GM23338 (cell line): ENCODE data around the gene IRX2. TPM values are rescaled to one million over a fixed set of nuclear protein-coding genes. Genes with fewer than 3 reads are reported as not detected.

ENCODE experiments used
- ATAC-seq: fragments of 200-7000 bp; cut with Tn5 transposase; 3 replicates; pipeline ENCODE4 v1.9.1; 2020
- DNase-seq: peaks from one replicate; pipeline ENCODE4 v3.0.0-alpha.2; 2015; ENCODE audit warnings: low spot score
- H2AFZ ChIP-seq: fragments of 200-600 bp; sonication (generic); 2 replicates; pipeline ENCODE4 v1.8.0; 2016; ENCODE audit warnings: antibody characterized with exemption, mild to moderate bottlenecking, moderate library complexity
- H3F3A ChIP-seq: fragments of 200-600 bp; sonication (generic); replicated peaks from 2 replicates; pipeline ENCODE4 v1.8.0; 2017; ENCODE audit warnings: antibody characterized with exemption, mixed run types, low read depth
- H3K27ac ChIP-seq: fragments of 200-600 bp; sonication (generic); 2 replicates; pipeline ENCODE4 v1.6.1; 2016; ENCODE audit warnings: low read depth
- H3K27me3 ChIP-seq: fragments of 200-600 bp; sonication (generic); 2 replicates; pipeline ENCODE4 v1.8.0; 2016; ENCODE audit warnings: mild to moderate bottlenecking, mixed run types, moderate library complexity; ENCODE audit not compliant: insufficient read depth
- H3K36me3 ChIP-seq: fragments of 200-600 bp; sonication (generic); 2 replicates; pipeline ENCODE4 v1.8.0; 2016; ENCODE audit warnings: mild to moderate bottlenecking; ENCODE audit not compliant: insufficient read depth
- H3K4me1 ChIP-seq: fragments of 200-600 bp; sonication (generic); 2 replicates; pipeline ENCODE4 v1.8.0; 2016; ENCODE audit warnings: mild to moderate bottlenecking, moderate library complexity; ENCODE audit not compliant: insufficient read depth
- H3K4me2 ChIP-seq: fragments of 200-600 bp; sonication (generic); 2 replicates; pipeline ENCODE4 v1.7.1; 2017; ENCODE audit warnings: mixed run types
- H3K4me3 ChIP-seq: fragments of 200-600 bp; sonication (generic); 2 replicates; pipeline ENCODE4 v1.6.1; 2016; ENCODE audit warnings: mixed run types
- H3K79me2 ChIP-seq: fragments of 200-600 bp; sonication (generic); replicated peaks from 2 replicates; pipeline ENCODE4 v1.8.0; 2017; ENCODE audit warnings: mild to moderate bottlenecking; ENCODE audit not compliant: insufficient read depth
- H3K9me2 ChIP-seq: fragments of 200-600 bp; sonication (generic); 2 replicates; pipeline ENCODE4 v1.8.0; 2017; ENCODE audit not compliant: insufficient read depth
- H4K20me1 ChIP-seq: fragments of 200-600 bp; sonication (generic); replicated peaks from 2 replicates; pipeline ENCODE4 v1.8.0; 2017; ENCODE audit warnings: mild to moderate bottlenecking; ENCODE audit not compliant: insufficient read depth
- H3K27ac Mint-ChIP-seq: 2 replicates; pipeline ENCODE4 v1.8.0; 2020; ENCODE audit warnings: inconsistent platforms, mild to moderate bottlenecking, moderate library complexity, mixed read lengths
- H3K27me3 Mint-ChIP-seq: 3 replicates; pipeline ENCODE4 v1.8.0; 2022; ENCODE audit warnings: low read depth, mild to moderate bottlenecking, moderate library complexity, mixed read lengths, inconsistent platforms; ENCODE audit not compliant: insufficient read depth, poor library complexity
- H3K36me3 Mint-ChIP-seq: 3 replicates; pipeline ENCODE4 v1.8.0; 2021; ENCODE audit warnings: low read depth, mild to moderate bottlenecking, inconsistent platforms, moderate library complexity, mixed read lengths
- H3K4me1 Mint-ChIP-seq: 3 replicates; pipeline ENCODE4 v1.8.0; 2020; ENCODE audit warnings: mild to moderate bottlenecking, inconsistent platforms, mixed read lengths
- H3K4me3 Mint-ChIP-seq: 3 replicates; pipeline ENCODE4 v1.8.0; 2021; ENCODE audit warnings: moderate library complexity, mild to moderate bottlenecking, inconsistent platforms, mixed read lengths
- H3K9me3 Mint-ChIP-seq: 3 replicates; pipeline ENCODE4 v1.8.0; 2020; ENCODE audit warnings: moderate library complexity, mild to moderate bottlenecking, inconsistent platforms, mixed read lengths
- CREB1 ChIP-seq: fragments of 250-450 bp; sonication (Bioruptor Pico); IDR thresholded peaks from 2 replicates; pipeline ENCODE4 v1.5.0; 2020; ENCODE audit warnings: low read depth, mild to moderate bottlenecking, moderate library complexity
- EZH2phosphoT487 ChIP-seq: fragments of 200-600 bp; sonication (generic); IDR thresholded peaks from one replicate; pipeline ENCODE4 v1.8.1; 2018; ENCODE audit warnings: antibody characterized with exemption; ENCODE audit not compliant: unreplicated experiment
- JUNB ChIP-seq: IDR thresholded peaks from one replicate; pipeline ENCODE4 v1.6.1; 2016; ENCODE audit warnings: antibody characterized with exemption; ENCODE audit not compliant: unreplicated experiment
- POLR2AphosphoS5 ChIP-seq: IDR thresholded peaks from 2 replicates; pipeline ENCODE4 v1.6.1; 2016; ENCODE audit warnings: antibody characterized with exemption, low read depth
- STAT1 ChIP-seq: IDR thresholded peaks from one replicate; pipeline ENCODE4 v1.6.1; 2016; ENCODE audit warnings: antibody characterized with exemption; ENCODE audit not compliant: unreplicated experiment
- ZNF114 ChIP-seq: fragments of 250-450 bp; sonication (Bioruptor Pico); IDR thresholded peaks from 2 replicates; pipeline ENCODE4 v1.5.0; 2020; ENCODE audit warnings: mild to moderate bottlenecking, moderate library complexity
- ZNF331 ChIP-seq: fragments of 250-450 bp; sonication (Bioruptor Pico); IDR thresholded peaks from 2 replicates; pipeline ENCODE4 v1.5.0; 2020; ENCODE audit warnings: low read depth, mild to moderate bottlenecking, moderate library complexity
- polyA plus RNA-seq: library from polyadenylated mRNA; unstranded; fragments of >200 nt; fragmentation: Nextera tagmentation; extraction: Ambion mirVana; gene quantifications from 2 replicates; pipeline ENCODE4 v1.2.1, GENCODE V29; 2016
- total RNA-seq: library from RNA; depleted of rRNA; stranded (reverse); fragments of >200 nt; shearing (Covaris generic); gene quantifications from 2 replicates; pipeline ENCODE4 v1.2.3, GENCODE V29; 2014
- TF ChIP-seq, protein P1 (sequence below): fragments of 250-450 bp; sonication (Bioruptor Pico); IDR thresholded peaks from 2 replicates; pipeline ENCODE4 v1.5.0; 2020; ENCODE audit warnings: mild to moderate bottlenecking, moderate library complexity

IRX2 gene
- total and polyA plus RNA-seq, 2 experiments from 2014 or later = 13.6 to 25.3 TPM

DNA sequence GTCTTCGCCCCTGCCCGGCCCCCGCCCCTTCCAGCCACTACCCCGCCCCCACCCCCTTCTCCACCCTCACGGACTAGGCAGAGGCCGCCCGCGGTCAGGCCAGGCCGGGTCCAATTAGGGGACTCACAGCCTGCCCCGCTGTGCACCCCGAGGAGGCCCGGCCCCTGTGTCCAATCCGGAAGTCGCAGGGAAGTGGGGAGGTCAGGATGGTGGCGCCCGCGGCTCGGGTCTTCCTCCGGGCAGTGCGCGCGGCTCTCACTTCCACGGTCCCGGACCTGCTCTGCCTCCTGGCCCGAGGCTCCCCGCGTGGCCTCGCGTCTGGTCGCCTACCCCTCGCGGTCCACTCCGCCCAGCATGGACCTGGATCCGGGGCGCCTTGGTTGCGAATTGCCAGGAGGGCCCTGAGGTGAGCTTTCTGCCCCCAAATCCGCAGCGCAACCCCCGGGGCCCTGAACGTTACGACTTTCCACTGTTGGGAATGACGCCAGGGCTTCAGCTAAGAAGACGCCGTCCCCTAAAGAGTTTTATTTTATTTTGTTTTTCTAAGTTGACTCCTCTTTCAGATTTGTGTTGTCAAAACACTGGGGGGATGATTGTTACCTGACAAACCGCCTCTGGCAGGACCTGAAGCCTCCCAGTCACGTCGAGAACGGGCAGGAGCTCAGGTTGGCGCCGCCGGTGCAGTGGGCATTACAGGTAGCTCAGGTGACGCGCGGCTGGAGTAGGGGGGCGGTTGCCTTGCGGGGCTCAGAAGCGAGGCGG, 763 bp upstream of the IRX2 start:
- Histone ChIP-seq H3K36me3 (peaks cover 4% of the 10 kb centered on the region; the same call in 1 of the 2 replicates), H3K79me2 (peaks cover 17% of the 10 kb centered on the region), H3K4me2 (peak overlapping the region; percentile 88), H3K27me3 (peaks cover 81% of the 10 kb centered on the region), H4K20me1 (peaks cover 9% of the 10 kb centered on the region), H3K9me2 (no peaks in the 10 kb centered on the region), H3F3A (peaks cover 23% of the 10 kb centered on the region), H2AFZ (peak overlapping the region; percentile 43; the same call in 1 of the 2 replicates), H3K4me1 (peaks cover 30% of the 10 kb centered on the region; the same call in 1 of the 2 replicates), H3K27ac (no peak overlapping the region), H3K4me3 (peak overlapping the region; percentile 67)
- H3K27me3 Mint-ChIP-seq = peaks cover 72% of the 10 kb centered on the region
- peaks cover 40% of the 10 kb centered on the region for H3K4me1 Mint-ChIP-seq
- peak; percentile 11 for ATAC-seq
- H3K27ac Mint-ChIP-seq = no peak overlapping the region; the same call in 1 of the 2 replicates
- peak; percentile 69 for DNase-seq
- no peak for TF ChIP-seq STAT1
- no peak for TF ChIP-seq EZH2phosphoT487
- TF ChIP-seq JUNB = no peak
- TF ChIP-seq, protein P1, sequence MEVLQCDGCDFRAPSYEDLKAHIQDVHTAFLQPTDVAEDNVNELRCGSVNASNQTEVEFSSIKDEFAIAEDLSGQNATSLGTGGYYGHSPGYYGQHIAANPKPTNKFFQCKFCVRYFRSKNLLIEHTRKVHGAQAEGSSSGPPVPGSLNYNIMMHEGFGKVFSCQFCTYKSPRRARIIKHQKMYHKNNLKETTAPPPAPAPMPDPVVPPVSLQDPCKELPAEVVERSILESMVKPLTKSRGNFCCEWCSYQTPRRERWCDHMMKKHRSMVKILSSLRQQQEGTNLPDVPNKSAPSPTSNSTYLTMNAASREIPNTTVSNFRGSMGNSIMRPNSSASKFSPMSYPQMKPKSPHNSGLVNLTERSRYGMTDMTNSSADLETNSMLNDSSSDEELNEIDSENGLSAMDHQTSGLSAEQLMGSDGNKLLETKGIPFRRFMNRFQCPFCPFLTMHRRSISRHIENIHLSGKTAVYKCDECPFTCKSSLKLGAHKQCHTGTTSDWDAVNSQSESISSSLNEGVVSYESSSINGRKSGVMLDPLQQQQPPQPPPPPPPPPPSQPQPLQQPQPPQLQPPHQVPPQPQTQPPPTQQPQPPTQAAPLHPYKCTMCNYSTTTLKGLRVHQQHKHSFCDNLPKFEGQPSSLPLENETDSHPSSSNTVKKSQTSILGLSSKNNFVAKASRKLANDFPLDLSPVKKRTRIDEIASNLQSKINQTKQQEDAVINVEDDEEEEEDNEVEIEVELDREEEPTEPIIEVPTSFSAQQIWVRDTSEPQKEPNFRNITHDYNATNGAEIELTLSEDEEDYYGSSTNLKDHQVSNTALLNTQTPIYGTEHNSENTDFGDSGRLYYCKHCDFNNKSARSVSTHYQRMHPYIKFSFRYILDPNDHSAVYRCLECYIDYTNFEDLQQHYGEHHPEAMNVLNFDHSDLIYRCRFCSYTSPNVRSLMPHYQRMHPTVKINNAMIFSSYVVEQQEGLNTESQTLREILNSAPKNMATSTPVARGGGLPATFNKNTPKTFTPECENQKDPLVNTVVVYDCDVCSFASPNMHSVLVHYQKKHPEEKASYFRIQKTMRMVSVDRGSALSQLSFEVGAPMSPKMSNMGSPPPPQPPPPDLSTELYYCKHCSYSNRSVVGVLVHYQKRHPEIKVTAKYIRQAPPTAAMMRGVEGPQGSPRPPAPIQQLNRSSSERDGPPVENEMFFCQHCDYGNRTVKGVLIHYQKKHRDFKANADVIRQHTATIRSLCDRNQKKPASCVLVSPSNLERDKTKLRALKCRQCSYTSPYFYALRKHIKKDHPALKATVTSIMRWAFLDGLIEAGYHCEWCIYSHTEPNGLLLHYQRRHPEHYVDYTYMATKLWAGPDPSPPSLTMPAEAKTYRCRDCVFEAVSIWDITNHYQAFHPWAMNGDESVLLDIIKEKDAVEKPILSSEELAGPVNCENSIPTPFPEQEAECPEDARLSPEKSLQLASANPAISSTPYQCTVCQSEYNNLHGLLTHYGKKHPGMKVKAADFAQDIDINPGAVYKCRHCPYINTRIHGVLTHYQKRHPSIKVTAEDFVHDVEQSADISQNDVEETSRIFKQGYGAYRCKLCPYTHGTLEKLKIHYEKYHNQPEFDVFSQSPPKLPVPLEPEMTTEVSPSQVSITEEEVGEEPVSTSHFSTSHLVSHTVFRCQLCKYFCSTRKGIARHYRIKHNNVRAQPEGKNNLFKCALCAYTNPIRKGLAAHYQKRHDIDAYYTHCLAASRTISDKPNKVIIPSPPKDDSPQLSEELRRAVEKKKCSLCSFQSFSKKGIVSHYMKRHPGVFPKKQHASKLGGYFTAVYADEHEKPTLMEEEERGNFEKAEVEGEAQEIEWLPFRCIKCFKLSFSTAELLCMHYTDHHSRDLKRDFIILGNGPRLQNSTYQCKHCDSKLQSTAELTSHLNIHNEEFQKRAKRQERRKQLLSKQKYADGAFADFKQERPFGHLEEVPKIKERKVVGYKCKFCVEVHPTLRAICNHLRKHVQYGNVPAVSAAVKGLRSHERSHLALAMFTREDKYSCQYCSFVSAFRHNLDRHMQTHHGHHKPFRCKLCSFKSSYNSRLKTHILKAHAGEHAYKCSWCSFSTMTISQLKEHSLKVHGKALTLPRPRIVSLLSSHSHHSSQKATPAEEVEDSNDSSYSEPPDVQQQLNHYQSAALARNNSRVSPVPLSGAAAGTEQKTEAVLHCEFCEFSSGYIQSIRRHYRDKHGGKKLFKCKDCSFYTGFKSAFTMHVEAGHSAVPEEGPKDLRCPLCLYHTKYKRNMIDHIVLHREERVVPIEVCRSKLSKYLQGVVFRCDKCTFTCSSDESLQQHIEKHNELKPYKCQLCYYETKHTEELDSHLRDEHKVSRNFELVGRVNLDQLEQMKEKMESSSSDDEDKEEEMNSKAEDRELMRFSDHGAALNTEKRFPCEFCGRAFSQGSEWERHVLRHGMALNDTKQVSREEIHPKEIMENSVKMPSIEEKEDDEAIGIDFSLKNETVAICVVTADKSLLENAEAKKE (CRISPR knock-in tag) = no peak
- TF ChIP-seq ZNF331 (CRISPR knock-in tag) = no peak
- no peak for TF ChIP-seq POLR2AphosphoS5
- TF ChIP-seq CREB1 = no peak
- TF ChIP-seq ZNF114 = no peak
- H3K36me3 Mint-ChIP-seq = peaks cover 17% of the 10 kb centered on the region
- H3K9me3 Mint-ChIP-seq = peaks cover 4% of the 10 kb centered on the region; the same call in 2 of the 3 replicates
- H3K4me3 Mint-ChIP-seq = peak overlapping the region; percentile 81
